ENCODE data around the gene ZNF784.

DNA sequence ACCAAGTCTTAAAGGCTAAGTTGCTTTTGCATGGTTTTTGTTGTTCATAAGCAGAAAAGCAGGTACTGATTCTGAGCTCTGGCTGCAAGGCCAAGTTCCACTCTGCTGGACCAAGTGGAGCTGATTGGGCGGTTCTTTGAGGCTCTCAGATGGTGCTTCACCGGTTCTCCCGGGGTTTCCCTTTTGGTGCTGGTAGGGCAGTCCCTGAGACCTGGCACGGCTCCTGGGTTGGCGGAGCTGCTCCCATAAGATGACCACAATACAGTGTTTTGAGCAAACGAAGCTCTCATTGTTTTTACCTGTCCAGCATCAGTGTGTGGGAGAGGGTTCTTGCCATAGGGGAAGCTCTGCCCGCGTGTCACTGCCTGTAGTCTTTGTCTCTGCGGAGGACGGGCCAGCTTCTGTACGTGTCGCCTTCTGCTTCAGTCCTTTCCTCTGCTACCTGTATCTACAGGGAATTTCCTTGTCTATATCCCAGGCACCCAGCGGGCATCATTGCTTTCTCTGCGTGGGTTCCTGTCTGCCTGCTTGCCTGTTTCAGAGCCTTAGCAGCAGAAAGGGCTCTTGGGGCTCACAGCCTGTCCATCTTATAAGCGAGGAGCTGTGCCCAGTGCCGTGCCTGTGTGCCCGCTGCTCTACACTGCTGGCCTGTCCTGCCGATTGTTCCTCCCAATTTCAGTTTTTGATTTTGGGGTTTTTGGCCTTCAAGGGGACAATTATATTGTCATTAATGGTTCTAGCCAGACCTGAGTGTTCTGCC, 32.8 kb upstream of the ZNF784 start:
- TF ChIP-seq, protein P1, sequence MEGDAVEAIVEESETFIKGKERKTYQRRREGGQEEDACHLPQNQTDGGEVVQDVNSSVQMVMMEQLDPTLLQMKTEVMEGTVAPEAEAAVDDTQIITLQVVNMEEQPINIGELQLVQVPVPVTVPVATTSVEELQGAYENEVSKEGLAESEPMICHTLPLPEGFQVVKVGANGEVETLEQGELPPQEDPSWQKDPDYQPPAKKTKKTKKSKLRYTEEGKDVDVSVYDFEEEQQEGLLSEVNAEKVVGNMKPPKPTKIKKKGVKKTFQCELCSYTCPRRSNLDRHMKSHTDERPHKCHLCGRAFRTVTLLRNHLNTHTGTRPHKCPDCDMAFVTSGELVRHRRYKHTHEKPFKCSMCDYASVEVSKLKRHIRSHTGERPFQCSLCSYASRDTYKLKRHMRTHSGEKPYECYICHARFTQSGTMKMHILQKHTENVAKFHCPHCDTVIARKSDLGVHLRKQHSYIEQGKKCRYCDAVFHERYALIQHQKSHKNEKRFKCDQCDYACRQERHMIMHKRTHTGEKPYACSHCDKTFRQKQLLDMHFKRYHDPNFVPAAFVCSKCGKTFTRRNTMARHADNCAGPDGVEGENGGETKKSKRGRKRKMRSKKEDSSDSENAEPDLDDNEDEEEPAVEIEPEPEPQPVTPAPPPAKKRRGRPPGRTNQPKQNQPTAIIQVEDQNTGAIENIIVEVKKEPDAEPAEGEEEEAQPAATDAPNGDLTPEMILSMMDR (IDR thresholded peaks at IDR 0.05) = no peak
- TF ChIP-seq SMAD4 (CRISPR knock-in tag; IDR thresholded peaks at IDR 0.05) (no peak), ATF1 (CRISPR knock-in tag; IDR thresholded peaks at IDR 0.05) (no peak), CREM (CRISPR knock-in tag; IDR thresholded peaks at IDR 0.05) (no peak), ELF4 (CRISPR knock-in tag; IDR thresholded peaks at IDR 0.05; ENCODE audit: low read depth) (no peak), ZNF121 (CRISPR knock-in tag; IDR thresholded peaks at IDR 0.05) (no peak), ESRRA (CRISPR knock-in tag; IDR thresholded peaks at IDR 0.05; ENCODE audit: borderline replicate concordance) (no peak)
- TF ChIP-seq, protein P2, sequence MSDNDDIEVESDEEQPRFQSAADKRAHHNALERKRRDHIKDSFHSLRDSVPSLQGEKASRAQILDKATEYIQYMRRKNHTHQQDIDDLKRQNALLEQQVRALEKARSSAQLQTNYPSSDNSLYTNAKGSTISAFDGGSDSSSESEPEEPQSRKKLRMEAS (CRISPR knock-in tag; IDR thresholded peaks at IDR 0.05) = no peak
- TF ChIP-seq, protein P3, sequence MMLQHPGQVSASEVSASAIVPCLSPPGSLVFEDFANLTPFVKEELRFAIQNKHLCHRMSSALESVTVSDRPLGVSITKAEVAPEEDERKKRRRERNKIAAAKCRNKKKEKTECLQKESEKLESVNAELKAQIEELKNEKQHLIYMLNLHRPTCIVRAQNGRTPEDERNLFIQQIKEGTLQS (CRISPR knock-in tag; conservative IDR thresholded peaks at IDR 0.05) = no peak
- TF ChIP-seq, protein P4, sequence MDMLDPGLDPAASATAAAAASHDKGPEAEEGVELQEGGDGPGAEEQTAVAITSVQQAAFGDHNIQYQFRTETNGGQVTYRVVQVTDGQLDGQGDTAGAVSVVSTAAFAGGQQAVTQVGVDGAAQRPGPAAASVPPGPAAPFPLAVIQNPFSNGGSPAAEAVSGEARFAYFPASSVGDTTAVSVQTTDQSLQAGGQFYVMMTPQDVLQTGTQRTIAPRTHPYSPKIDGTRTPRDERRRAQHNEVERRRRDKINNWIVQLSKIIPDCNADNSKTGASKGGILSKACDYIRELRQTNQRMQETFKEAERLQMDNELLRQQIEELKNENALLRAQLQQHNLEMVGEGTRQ (CRISPR knock-in tag; IDR thresholded peaks at IDR 0.05) = no peak
- TF ChIP-seq, protein P5, sequence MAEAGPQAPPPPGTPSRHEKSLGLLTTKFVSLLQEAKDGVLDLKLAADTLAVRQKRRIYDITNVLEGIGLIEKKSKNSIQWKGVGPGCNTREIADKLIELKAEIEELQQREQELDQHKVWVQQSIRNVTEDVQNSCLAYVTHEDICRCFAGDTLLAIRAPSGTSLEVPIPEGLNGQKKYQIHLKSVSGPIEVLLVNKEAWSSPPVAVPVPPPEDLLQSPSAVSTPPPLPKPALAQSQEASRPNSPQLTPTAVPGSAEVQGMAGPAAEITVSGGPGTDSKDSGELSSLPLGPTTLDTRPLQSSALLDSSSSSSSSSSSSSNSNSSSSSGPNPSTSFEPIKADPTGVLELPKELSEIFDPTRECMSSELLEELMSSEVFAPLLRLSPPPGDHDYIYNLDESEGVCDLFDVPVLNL (CRISPR knock-in tag; IDR thresholded peaks at IDR 0.05; ENCODE audit: borderline replicate concordance, low read depth) = no peak
- TF ChIP-seq, protein P6, sequence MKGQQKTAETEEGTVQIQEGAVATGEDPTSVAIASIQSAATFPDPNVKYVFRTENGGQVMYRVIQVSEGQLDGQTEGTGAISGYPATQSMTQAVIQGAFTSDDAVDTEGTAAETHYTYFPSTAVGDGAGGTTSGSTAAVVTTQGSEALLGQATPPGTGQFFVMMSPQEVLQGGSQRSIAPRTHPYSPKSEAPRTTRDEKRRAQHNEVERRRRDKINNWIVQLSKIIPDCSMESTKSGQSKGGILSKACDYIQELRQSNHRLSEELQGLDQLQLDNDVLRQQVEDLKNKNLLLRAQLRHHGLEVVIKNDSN (CRISPR knock-in tag; IDR thresholded peaks at IDR 0.05) = no peak
